Measurements from ENCODE around the gene CETN3.

GRCh38 chr5:90366948-90367347, 42.6 kb downstream of the CETN3 start:
- no peak for TF ChIP-seq CTCF (IDR thresholded peaks at IDR 0.05)
- TF ChIP-seq POLR2A (IDR thresholded peaks at IDR 0.05): no peak

Data from uterus (tissue), 2 donors.